ENCODE results near the gene STK38.

GRCh38 chr6:36488221-36488620 is 59.1 kb downstream of the STK38 start:
- TF ChIP-seq, protein P1, sequence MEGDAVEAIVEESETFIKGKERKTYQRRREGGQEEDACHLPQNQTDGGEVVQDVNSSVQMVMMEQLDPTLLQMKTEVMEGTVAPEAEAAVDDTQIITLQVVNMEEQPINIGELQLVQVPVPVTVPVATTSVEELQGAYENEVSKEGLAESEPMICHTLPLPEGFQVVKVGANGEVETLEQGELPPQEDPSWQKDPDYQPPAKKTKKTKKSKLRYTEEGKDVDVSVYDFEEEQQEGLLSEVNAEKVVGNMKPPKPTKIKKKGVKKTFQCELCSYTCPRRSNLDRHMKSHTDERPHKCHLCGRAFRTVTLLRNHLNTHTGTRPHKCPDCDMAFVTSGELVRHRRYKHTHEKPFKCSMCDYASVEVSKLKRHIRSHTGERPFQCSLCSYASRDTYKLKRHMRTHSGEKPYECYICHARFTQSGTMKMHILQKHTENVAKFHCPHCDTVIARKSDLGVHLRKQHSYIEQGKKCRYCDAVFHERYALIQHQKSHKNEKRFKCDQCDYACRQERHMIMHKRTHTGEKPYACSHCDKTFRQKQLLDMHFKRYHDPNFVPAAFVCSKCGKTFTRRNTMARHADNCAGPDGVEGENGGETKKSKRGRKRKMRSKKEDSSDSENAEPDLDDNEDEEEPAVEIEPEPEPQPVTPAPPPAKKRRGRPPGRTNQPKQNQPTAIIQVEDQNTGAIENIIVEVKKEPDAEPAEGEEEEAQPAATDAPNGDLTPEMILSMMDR (IDR thresholded peaks at IDR 0.05), result no peak
- no peak for TF ChIP-seq POLR2A (IDR thresholded peaks at IDR 0.05)
